ENCODE measurements around the gene CCDC150. TPM values are rescaled to one million over a fixed set of nuclear protein-coding genes. Genes with fewer than 3 reads are reported as not detected.
"Not testable (repeated sequence)": the region's sequence is repeated elsewhere in the genome, so short reads cannot be mapped to it uniquely, and the experiment has no call there.

CCDC150 gene
- total RNA-seq, 2 donors from 2014 or later: 0.56 to 0.79 TPM

DNA sequence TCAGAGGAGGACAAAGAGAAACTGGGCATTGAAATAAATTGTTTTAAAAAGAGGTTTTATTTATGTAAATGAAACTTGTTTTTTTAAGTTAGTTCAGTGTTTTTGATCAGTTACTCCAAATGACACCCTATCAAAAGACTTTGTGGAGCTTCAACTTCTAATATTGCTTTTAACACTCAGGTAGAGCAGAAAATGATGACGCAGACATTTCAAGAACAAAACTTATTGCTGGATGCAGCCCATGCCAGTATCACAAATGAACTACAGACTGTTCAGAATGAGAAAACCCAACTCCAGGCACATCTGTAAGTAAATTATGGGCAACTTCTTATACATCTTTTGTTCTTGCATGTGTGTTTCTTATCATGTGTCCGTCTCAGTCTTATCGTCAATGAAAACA, 36.4 kb downstream of the CCDC150 start:
- no peaks in the 10 kb centered on the region for H3K36me3 ChIP-seq
- H3K4me1 ChIP-seq: no peaks in the 10 kb centered on the region
- H3K27ac ChIP-seq: no peak overlapping the region
- no peak overlapping the region for H3K4me3 ChIP-seq
- DNase-seq (ENCODE audit: low spot score): no peak
- no peak for TF ChIP-seq CTCF (IDR thresholded peaks at IDR 0.05)
- H3K27me3 ChIP-seq: no peaks in the 10 kb centered on the region
- no peaks in the 10 kb centered on the region for H3K9me3 ChIP-seq

DNA sequence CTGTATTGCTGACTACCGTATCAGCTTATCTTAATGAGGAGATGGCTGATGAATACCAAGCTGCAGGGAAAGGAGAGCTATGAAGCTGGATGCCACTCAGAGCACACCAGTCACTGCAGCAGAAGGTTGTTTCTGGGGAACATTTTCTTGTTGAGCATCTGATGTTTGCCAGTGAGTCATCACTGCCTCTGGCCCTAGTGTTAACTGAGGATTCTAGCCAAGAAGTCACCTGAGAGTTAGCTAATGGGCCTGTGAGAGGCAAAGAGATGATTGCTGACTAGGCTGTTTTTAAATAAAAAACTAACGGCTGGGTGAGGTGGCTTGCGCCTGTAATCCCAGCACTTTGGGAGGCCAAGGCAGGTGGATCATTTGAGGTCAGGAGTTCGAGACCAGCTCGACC, 37.9 kb downstream of the CCDC150 start:
- Histone ChIP-seq H3K4me1 (no peaks in the 10 kb centered on the region), H3K27me3 (no peaks in the 10 kb centered on the region), H3K4me3 (no peak overlapping the region), H3K9me3 (no peaks in the 10 kb centered on the region), H3K27ac (no peak overlapping the region), H3K36me3 (no peaks in the 10 kb centered on the region)
- no peak for TF ChIP-seq CTCF (IDR thresholded peaks at IDR 0.05)
- DNase-seq (ENCODE audit: low spot score): no peak

DNA sequence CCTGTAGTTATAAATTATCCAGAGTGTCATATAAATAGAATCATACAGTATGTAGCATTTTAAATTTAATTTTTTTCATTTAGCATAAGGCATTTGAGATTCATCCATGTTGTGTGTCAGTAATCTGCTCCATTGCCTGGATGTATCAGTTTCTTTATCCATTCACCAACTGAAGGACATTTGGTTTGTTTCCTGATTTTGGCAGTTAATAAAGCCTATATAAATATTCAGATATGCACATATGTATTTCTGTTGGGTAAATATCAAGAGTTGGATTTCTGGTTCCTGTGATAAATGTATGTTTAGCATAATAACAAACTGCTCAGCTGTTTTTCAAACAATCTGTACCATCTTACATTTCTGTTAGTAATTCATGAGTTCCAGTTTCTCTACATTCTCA, 39.9 kb downstream of the CCDC150 start:
- H3K36me3 ChIP-seq: no peaks in the 10 kb centered on the region
- H3K27ac ChIP-seq: no peak overlapping the region
- H3K4me3 ChIP-seq: no peak overlapping the region
- H3K9me3 ChIP-seq: peaks cover 0 to 10% of the 10 kb centered on the region in 2 donors
- no peaks in the 10 kb centered on the region for H3K27me3 ChIP-seq
- no peak for DNase-seq (ENCODE audit: low spot score)
- no peaks in the 10 kb centered on the region for H3K4me1 ChIP-seq
- TF ChIP-seq CTCF (IDR thresholded peaks at IDR 0.05): no peak

- Histone ChIP-seq H3K9me3 (peaks cover 0 to 22% of the 10 kb centered on the region in 2 donors), H3K36me3 (no peaks in the 10 kb centered on the region), H3K27me3 (no peaks in the 10 kb centered on the region), H3K4me1 (no peaks in the 10 kb centered on the region), H3K4me3 (no peak overlapping the region), H3K27ac (no peak overlapping the region)
- DNase-seq (ENCODE audit: low spot score): no peak
- TF ChIP-seq CTCF (IDR thresholded peaks at IDR 0.05): no peak
These were observed 42.0 kb downstream of the CCDC150 start for GRCh38 chr2:196681510-196681909.

DNA sequence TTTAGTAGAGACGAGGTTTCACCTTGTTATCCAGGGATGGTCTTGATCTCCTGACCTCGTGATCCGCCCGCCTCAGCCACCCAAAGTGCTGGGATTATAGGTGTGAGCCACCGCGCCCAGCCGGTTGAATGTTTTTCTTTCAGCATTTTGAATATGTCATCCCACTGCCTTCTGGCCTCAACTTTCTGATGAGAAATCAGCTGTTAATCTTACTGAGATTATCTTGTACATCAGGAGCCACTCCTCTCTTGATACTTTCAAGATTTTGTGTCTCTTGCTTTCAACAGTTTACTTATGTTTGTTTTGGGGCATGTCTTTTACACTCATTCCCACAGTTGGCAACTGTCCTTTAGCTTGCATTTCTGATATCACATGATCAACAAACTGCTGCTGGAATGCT, 46.3 kb downstream of the CCDC150 start:
- H3K27me3 ChIP-seq: no peaks in the 10 kb centered on the region
- no peaks in the 10 kb centered on the region for H3K4me1 ChIP-seq
- H3K27ac ChIP-seq: no peak overlapping the region
- no peak for TF ChIP-seq CTCF (IDR thresholded peaks at IDR 0.05)
- H3K4me3 ChIP-seq: no peak overlapping the region
- no peak for DNase-seq (ENCODE audit: low spot score)
- peaks cover 0 to 22% of the 10 kb centered on the region in 2 donors for H3K9me3 ChIP-seq
- no peaks in the 10 kb centered on the region for H3K36me3 ChIP-seq

- not testable (repeated sequence) for H3K27ac ChIP-seq; H3K27me3 ChIP-seq; H3K4me3 ChIP-seq; H3K36me3 ChIP-seq; H3K4me1 ChIP-seq; DNase-seq (ENCODE audit: low spot score)
- H3K9me3 ChIP-seq: peaks cover 0 to 22% of the 10 kb centered on the region in 2 donors
These were observed 47.2 kb downstream of the CCDC150 start for GRCh38 chr2:196686737-196687136.

Data from right atrium auricular region (tissue), 2 donors.